OCI-LY7 (cell line): ENCODE results near the gene RNF152. TPM values are rescaled to one million over a fixed set of nuclear protein-coding genes. Genes with fewer than 3 reads are reported as not detected.

Experiments
- BruUV-seq: library from RNA; stranded (reverse); fragments of 400-500 nt; replicated peaks from 2 replicates; lab custom pipeline; 2021; lab: Mats Ljungman, UMichigan
- CTCF ChIA-PET: fragments of 300-600 bp; sonication (Branson Sonifier 250); formaldehyde crosslinking; loops from one replicate; lab custom pipeline; 2022; ENCODE audit warnings: antibody characterized with exemption; ENCODE audit not compliant: unreplicated experiment; lab: Charles Lee
- POLR2A ChIA-PET: fragments of 300-600 bp; sonication (Branson Sonifier 250); formaldehyde crosslinking; loops from one replicate; lab custom pipeline; 2022; ENCODE audit warnings: antibody characterized with exemption; lab: Charles Lee
- DNase-seq: peaks from one replicate; pipeline ENCODE4 v3.0.0-alpha.2; 2015; ENCODE audit warnings: low spot score
- H2AFZ ChIP-seq: fragments of 200-600 bp; sonication (generic), shearing (Covaris generic); 2 replicates; pipeline ENCODE4 v1.6.1; 2014; ENCODE audit warnings: mild to moderate bottlenecking, antibody characterized with exemption, low read length, moderate library complexity
- H3K27ac ChIP-seq: fragments of 200-600 bp; sonication (generic); 2 replicates; pipeline ENCODE4 v1.5.1; 2014; ENCODE audit warnings: mixed run types, low read depth, mild to moderate bottlenecking, moderate library complexity, low read length, inconsistent platforms; ENCODE audit not compliant: poor library complexity, severe bottlenecking
- H3K36me3 ChIP-seq: fragments of 200-600 bp; sonication (generic); 2 replicates; pipeline ENCODE4 v1.6.1; 2014; ENCODE audit warnings: mild to moderate bottlenecking, antibody characterized with exemption, low read length, moderate library complexity, mixed read lengths; ENCODE audit not compliant: insufficient read depth
- H3K4me1 ChIP-seq: fragments of 200-600 bp; sonication (generic); 2 replicates; pipeline ENCODE4 v1.5.1; 2014; ENCODE audit warnings: mild to moderate bottlenecking, low read length; ENCODE audit not compliant: insufficient read depth, poor library complexity, severe bottlenecking
- H3K4me2 ChIP-seq: fragments of 200-600 bp; sonication (generic); 2 replicates; pipeline ENCODE4 v1.6.1; 2014; ENCODE audit warnings: mild to moderate bottlenecking, low read length
- H3K4me3 ChIP-seq: fragments of 200-600 bp; sonication (generic); 2 replicates; pipeline ENCODE4 v1.5.1; 2014; ENCODE audit warnings: mild to moderate bottlenecking, low read depth, low read length; ENCODE audit not compliant: poor library complexity, severe bottlenecking
- H3K79me2 ChIP-seq: fragments of 200-600 bp; sonication (generic); 2 replicates; pipeline ENCODE4 v1.6.1; 2016; ENCODE audit warnings: low read depth, mild to moderate bottlenecking, low read length, moderate library complexity, mixed read lengths; ENCODE audit not compliant: insufficient read depth
- H3K9me2 ChIP-seq: fragments of 200-600 bp; sonication (generic); 2 replicates; pipeline ENCODE4 v1.6.1; 2016; ENCODE audit warnings: mild to moderate bottlenecking, low read length, mixed read lengths; ENCODE audit not compliant: insufficient read depth
- H3K9me3 ChIP-seq: fragments of 200-600 bp; sonication (generic); 2 replicates; pipeline ENCODE4 v1.6.1; 2014; ENCODE audit warnings: mild to moderate bottlenecking, mixed run types, low read length, mixed read lengths
- H4K20me1 ChIP-seq: fragments of 200-600 bp; sonication (generic); 2 replicates; pipeline ENCODE4 v1.6.1; 2014; ENCODE audit warnings: mild to moderate bottlenecking, antibody characterized with exemption, low read length, moderate library complexity, mixed read lengths; ENCODE audit not compliant: insufficient read depth
- EZH2phosphoT487 ChIP-seq: fragments of 200-600 bp; sonication (generic); IDR thresholded peaks from 2 replicates; pipeline ENCODE4 v1.6.1; 2018; ENCODE audit warnings: low read depth, borderline replicate concordance, mild to moderate bottlenecking, mixed run types, antibody characterized with exemption, low read length, moderate library complexity, mixed read lengths
- intact Hi-C: fragments of 100-400 bp; cut with micrococcal nuclease; formaldehyde crosslinking; loops from one replicate; pipeline ENCODE4 v1.10.0; 2022; ENCODE audit not compliant: unreplicated experiment
- total RNA-seq, 2 experiments: library from RNA; depleted of rRNA in 1 of 2; stranded (reverse); fragments of >200 nt in 1 of 2; shearing (Covaris generic) in 1 of 2; gene quantifications; 2 replicates each; pipeline ENCODE4 v1.2.3, GENCODE V29; 2014 to 2022
- TF ChIP-seq, protein P1 (sequence below): fragments of 200-600 bp; sonication (generic); conservative IDR thresholded peaks from 2 replicates; pipeline ENCODE4 v1.5.1; 2014; ENCODE audit warnings: mild to moderate bottlenecking, antibody characterized with exemption, low read length, moderate library complexity, mixed read lengths

The RNF152 gene
- total RNA-seq, 2 experiments from 2014 or later = not detected

DNA sequence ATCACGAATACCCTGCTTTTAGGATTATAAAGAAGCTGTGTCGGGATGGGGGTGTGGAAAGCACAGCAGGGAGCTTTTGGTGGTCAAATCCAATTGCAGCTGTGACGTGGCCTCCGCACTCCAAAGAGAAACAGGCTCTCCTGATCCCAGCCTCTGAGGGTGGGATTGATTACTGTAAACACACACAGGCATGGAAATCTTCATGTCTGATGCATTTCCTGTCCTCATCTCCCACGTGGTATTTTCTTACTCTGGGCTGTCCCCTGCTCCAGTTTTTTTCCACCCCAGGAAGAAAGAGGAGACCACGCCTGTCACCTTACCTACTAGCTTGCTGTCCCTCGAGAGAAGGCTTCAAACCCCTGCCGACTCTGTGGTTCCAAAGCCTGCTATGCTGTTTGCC, 22.7 kb downstream of the RNF152 start:
- H3K27ac ChIP-seq = no peak overlapping the region
- H3K9me3 ChIP-seq = no peaks in the 10 kb centered on the region
- no peak overlapping the region for H3K4me2 ChIP-seq
- H3K4me3 ChIP-seq = no peak overlapping the region
- intact Hi-C loops = no loop called here
- H4K20me1 ChIP-seq = no peaks in the 10 kb centered on the region
- BruUV-seq = no TSS peak
- no peaks in the 10 kb centered on the region for H3K36me3 ChIP-seq
- H3K79me2 ChIP-seq = no peaks in the 10 kb centered on the region
- H2AFZ ChIP-seq = no peak overlapping the region
- H3K4me1 ChIP-seq = no peaks in the 10 kb centered on the region
- no peak for TF ChIP-seq EZH2phosphoT487
- TF ChIP-seq, protein P1, sequence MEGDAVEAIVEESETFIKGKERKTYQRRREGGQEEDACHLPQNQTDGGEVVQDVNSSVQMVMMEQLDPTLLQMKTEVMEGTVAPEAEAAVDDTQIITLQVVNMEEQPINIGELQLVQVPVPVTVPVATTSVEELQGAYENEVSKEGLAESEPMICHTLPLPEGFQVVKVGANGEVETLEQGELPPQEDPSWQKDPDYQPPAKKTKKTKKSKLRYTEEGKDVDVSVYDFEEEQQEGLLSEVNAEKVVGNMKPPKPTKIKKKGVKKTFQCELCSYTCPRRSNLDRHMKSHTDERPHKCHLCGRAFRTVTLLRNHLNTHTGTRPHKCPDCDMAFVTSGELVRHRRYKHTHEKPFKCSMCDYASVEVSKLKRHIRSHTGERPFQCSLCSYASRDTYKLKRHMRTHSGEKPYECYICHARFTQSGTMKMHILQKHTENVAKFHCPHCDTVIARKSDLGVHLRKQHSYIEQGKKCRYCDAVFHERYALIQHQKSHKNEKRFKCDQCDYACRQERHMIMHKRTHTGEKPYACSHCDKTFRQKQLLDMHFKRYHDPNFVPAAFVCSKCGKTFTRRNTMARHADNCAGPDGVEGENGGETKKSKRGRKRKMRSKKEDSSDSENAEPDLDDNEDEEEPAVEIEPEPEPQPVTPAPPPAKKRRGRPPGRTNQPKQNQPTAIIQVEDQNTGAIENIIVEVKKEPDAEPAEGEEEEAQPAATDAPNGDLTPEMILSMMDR = no peak
- ChIA-PET CTCF (no interaction called here), POLR2A (no interaction called here)
- no peaks in the 10 kb centered on the region for H3K9me2 ChIP-seq
- no peak for DNase-seq

DNA sequence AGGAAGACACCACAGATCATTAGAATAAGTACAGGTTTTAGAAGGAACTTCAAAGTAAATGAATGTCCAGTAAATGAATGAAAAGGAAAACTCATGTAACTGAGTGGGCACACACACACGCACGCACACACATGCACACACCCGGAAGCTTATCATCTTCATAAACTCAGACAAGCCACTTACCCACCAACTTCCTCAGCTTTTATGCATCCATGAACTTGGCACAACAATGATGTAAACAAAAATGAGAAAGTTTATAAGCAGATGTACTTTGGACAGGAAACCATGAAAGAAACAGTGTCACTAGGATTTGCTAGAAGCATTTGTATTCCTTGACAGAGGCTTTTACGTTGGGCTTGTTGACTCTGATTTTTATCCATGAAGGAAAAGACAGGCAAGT, 23.2 kb downstream of the RNF152 start:
- BruUV-seq = no TSS peak
- Histone ChIP-seq H2AFZ (no peak overlapping the region), H4K20me1 (no peaks in the 10 kb centered on the region), H3K4me1 (no peaks in the 10 kb centered on the region), H3K79me2 (no peaks in the 10 kb centered on the region), H3K9me3 (no peaks in the 10 kb centered on the region), H3K36me3 (no peaks in the 10 kb centered on the region), H3K27ac (no peak overlapping the region), H3K9me2 (no peaks in the 10 kb centered on the region), H3K4me3 (no peak overlapping the region), H3K4me2 (no peak overlapping the region)
- ChIA-PET POLR2A (no interaction called here), CTCF (no interaction called here)
- no peak for DNase-seq
- no peak for TF ChIP-seq EZH2phosphoT487
- TF ChIP-seq, protein P1 = no peak
- intact Hi-C loops = no loop called here

DNA sequence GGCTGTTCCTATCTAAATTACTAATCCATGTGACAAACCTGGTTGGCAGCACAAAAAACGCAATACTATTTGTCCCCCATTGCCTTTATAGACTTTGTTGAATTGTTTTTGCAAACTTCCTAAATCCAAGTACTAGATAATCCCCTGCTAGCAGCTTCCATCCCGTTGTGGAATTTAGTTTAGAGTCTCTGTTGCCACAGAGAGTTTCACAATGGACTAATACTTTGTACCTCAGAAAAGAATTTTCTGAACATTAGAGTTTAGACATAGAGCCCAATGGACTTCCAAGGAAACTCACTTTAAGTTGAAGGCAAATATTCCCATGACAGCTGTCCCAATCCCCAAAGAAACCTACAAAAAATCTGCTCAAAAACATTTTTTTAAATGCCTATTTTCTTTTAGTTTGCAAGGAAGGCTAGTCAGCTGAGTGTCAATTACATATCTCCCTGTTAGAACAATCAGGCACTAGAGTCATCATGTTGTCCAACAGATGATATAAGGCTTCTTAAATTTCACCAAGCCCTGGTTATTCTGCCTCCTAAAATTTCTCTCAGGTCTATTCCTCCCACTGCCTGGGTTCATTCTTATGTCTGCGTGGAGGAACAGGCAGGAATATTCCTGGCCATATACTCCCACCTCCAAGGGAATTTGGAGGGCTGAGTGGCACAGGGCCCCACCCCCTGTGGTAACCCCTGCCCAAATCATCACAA, 27.2 kb downstream of the RNF152 start:
- BruUV-seq = no TSS peak
- Histone ChIP-seq H4K20me1 (no peaks in the 10 kb centered on the region), H3K9me2 (no peaks in the 10 kb centered on the region), H2AFZ (no peak overlapping the region), H3K36me3 (no peaks in the 10 kb centered on the region), H3K4me3 (no peak overlapping the region), H3K4me2 (no peak overlapping the region), H3K4me1 (no peaks in the 10 kb centered on the region), H3K9me3 (no peaks in the 10 kb centered on the region), H3K27ac (no peak overlapping the region), H3K79me2 (no peaks in the 10 kb centered on the region)
- ChIA-PET POLR2A (no interaction called here), CTCF (no interaction called here)
- TF ChIP-seq, protein P1 = no peak
- TF ChIP-seq EZH2phosphoT487 = no peak
- no peak for DNase-seq
- intact Hi-C loops = no loop called here
